ENCODE data around the gene ZKSCAN1.
"Not testable (repeated sequence)": the region's sequence is repeated elsewhere in the genome, so short reads cannot be mapped to it uniquely, and the experiment has no call there.

The ZKSCAN1 gene

GRCh38 chr7:100015232-100016214 is at the start of gene ZKSCAN1:
Gene ZKSCAN1, plus strand, starts transcription at chr7:100015596. Its CDS starts 7,911 bp downstream, at chr7:100023507.
- peaks cover 3% of the 10 kb centered on the region; the same call in 1 of the 2 replicates for H3K36me3 ChIP-seq (replicated peaks)
- H3K4me1 ChIP-seq, result peaks cover 5% of the 10 kb centered on the region
- H3K4me3 ChIP-seq, result peak within 1 kb of the TSS; percentile 79
- H3K9me3 ChIP-seq, result no peaks in the 10 kb centered on the region
- in situ Hi-C loops (cut with MboI; ENCODE audit: low sequenced_read_pairs), result no loop called here
- peak; percentile 78 to 89 for DNase-seq (ENCODE audit: low spot score in 2 of 2)
- H3K27me3 ChIP-seq (ENCODE audit: low read depth), result peaks cover 5% of the 10 kb centered on the region

GRCh38 chr7:99969298-99969697 is 46.1 kb upstream of the ZKSCAN1 start:
- Histone ChIP-seq H3K36me3 (replicated peaks) (no peaks in the 10 kb centered on the region), H3K4me3 (no peak overlapping the region), H3K27me3 (ENCODE audit: low read depth) (no peaks in the 10 kb centered on the region), H3K9me3 (no peaks in the 10 kb centered on the region), H3K4me1 (no peaks in the 10 kb centered on the region)
- in situ Hi-C loops (cut with MboI; ENCODE audit: low sequenced_read_pairs), result no loop called here
- no peak for DNase-seq (ENCODE audit: low spot score in 2 of 2)

- H3K4me1 ChIP-seq; DNase-seq (ENCODE audit: low spot score in 2 of 2); in situ Hi-C loops (cut with MboI; ENCODE audit: low sequenced_read_pairs); H3K4me3 ChIP-seq; H3K36me3 ChIP-seq (replicated peaks); H3K9me3 ChIP-seq; H3K27me3 ChIP-seq (ENCODE audit: low read depth): not testable (repeated sequence)
Observed at GRCh38 chr7:99969813-99970212, 45.6 kb upstream of the ZKSCAN1 start.

- no peaks in the 10 kb centered on the region for H3K27me3 ChIP-seq (ENCODE audit: low read depth)
- no peaks in the 10 kb centered on the region for H3K36me3 ChIP-seq (replicated peaks)
- in situ Hi-C loops (cut with MboI; ENCODE audit: low sequenced_read_pairs), result no loop called here
- no peaks in the 10 kb centered on the region for H3K9me3 ChIP-seq
- no peaks in the 10 kb centered on the region for H3K4me1 ChIP-seq
- H3K4me3 ChIP-seq, result no peak overlapping the region
- no peak for DNase-seq (ENCODE audit: low spot score in 2 of 2)
Observed at GRCh38 chr7:99971242-99971641, 44.2 kb upstream of the ZKSCAN1 start.

GRCh38 chr7:99973817-99974216 is 41.6 kb upstream of the ZKSCAN1 start:
- H3K4me3 ChIP-seq; DNase-seq (ENCODE audit: low spot score in 2 of 2); in situ Hi-C loops (cut with MboI; ENCODE audit: low sequenced_read_pairs): not testable (repeated sequence)

GRCh38 chr7:99974681-99975080 is 40.7 kb upstream of the ZKSCAN1 start:
- H3K4me1 ChIP-seq, result no peaks in the 10 kb centered on the region
- H3K36me3 ChIP-seq (replicated peaks), result no peaks in the 10 kb centered on the region
- no peaks in the 10 kb centered on the region for H3K9me3 ChIP-seq
- no peaks in the 10 kb centered on the region for H3K27me3 ChIP-seq (ENCODE audit: low read depth)
- in situ Hi-C loops (cut with MboI; ENCODE audit: low sequenced_read_pairs), result no loop called here
- no peak overlapping the region for H3K4me3 ChIP-seq
- DNase-seq (ENCODE audit: low spot score in 2 of 2), result no peak

More at GRCh38 chr7:99973817-99974216, 41.6 kb upstream of the ZKSCAN1 start:
- not testable (repeated sequence) for H3K36me3 ChIP-seq (replicated peaks); H3K9me3 ChIP-seq; H3K27me3 ChIP-seq (ENCODE audit: low read depth); H3K4me1 ChIP-seq

- Histone ChIP-seq H3K36me3 (replicated peaks) (no peaks in the 10 kb centered on the region), H3K4me3 (no peak within 1 kb of the TSS), H3K27me3 (ENCODE audit: low read depth) (no peaks in the 10 kb centered on the region), H3K9me3 (no peaks in the 10 kb centered on the region), H3K4me1 (no peaks in the 10 kb centered on the region)
- no peak for DNase-seq (ENCODE audit: low spot score in 2 of 2)
- in situ Hi-C loops (cut with MboI; ENCODE audit: low sequenced_read_pairs), result no loop called here
Observed at GRCh38 chr7:99975782-99976521, 39.4 kb upstream of the ZKSCAN1 start, which contains the start of gene AZGP1. Gene AZGP1, minus strand, starts transcription at chr7:99976031. Its CDS starts 11 bp downstream, at chr7:99976020.

GRCh38 chr7:99976626-99977025 is 38.8 kb upstream of the ZKSCAN1 start:
- Histone ChIP-seq H3K27me3 (ENCODE audit: low read depth) (no peaks in the 10 kb centered on the region), H3K9me3 (no peaks in the 10 kb centered on the region), H3K36me3 (replicated peaks) (no peaks in the 10 kb centered on the region), H3K4me3 (no peak overlapping the region), H3K4me1 (no peaks in the 10 kb centered on the region)
- in situ Hi-C loops (cut with MboI; ENCODE audit: low sequenced_read_pairs), result no loop called here
- DNase-seq (ENCODE audit: low spot score in 2 of 2), result no peak

GRCh38 chr7:99979814-99980225 is 35.6 kb upstream of the ZKSCAN1 start:
- H3K4me1 ChIP-seq; H3K4me3 ChIP-seq; in situ Hi-C loops (cut with MboI; ENCODE audit: low sequenced_read_pairs); H3K27me3 ChIP-seq (ENCODE audit: low read depth); H3K9me3 ChIP-seq; H3K36me3 ChIP-seq (replicated peaks): not testable (repeated sequence)
- DNase-seq (ENCODE audit: low spot score in 2 of 2), result peak; percentile 8 to 76

- in situ Hi-C loops (cut with MboI; ENCODE audit: low sequenced_read_pairs); H3K4me1 ChIP-seq; H3K4me3 ChIP-seq; H3K9me3 ChIP-seq; DNase-seq (ENCODE audit: low spot score in 2 of 2); H3K36me3 ChIP-seq (replicated peaks): not testable (repeated sequence)
- H3K27me3 ChIP-seq (ENCODE audit: low read depth), result peaks cover 14% of the 10 kb centered on the region
Observed at GRCh38 chr7:99980448-99980872, 34.9 kb upstream of the ZKSCAN1 start.

- DNase-seq (ENCODE audit: low spot score in 2 of 2); in situ Hi-C loops (cut with MboI; ENCODE audit: low sequenced_read_pairs); H3K4me1 ChIP-seq; H3K4me3 ChIP-seq; H3K9me3 ChIP-seq; H3K36me3 ChIP-seq (replicated peaks): not testable (repeated sequence)
- peaks cover 14% of the 10 kb centered on the region for H3K27me3 ChIP-seq (ENCODE audit: low read depth)
Observed at GRCh38 chr7:99981066-99981465, 34.3 kb upstream of the ZKSCAN1 start.

- DNase-seq (ENCODE audit: low spot score in 2 of 2), result no peak
- in situ Hi-C loops (cut with MboI; ENCODE audit: low sequenced_read_pairs), result no loop called here
- Histone ChIP-seq H3K4me1 (no peaks in the 10 kb centered on the region), H3K9me3 (no peaks in the 10 kb centered on the region), H3K36me3 (replicated peaks) (no peaks in the 10 kb centered on the region), H3K4me3 (no peak overlapping the region), H3K27me3 (ENCODE audit: low read depth) (peaks cover 17% of the 10 kb centered on the region)
Observed at GRCh38 chr7:99984593-99984992, 30.8 kb upstream of the ZKSCAN1 start.

- peaks cover 16% of the 10 kb centered on the region for H3K27me3 ChIP-seq (ENCODE audit: low read depth)
- DNase-seq (ENCODE audit: low spot score in 2 of 2); H3K4me1 ChIP-seq; H3K36me3 ChIP-seq (replicated peaks); H3K9me3 ChIP-seq; H3K4me3 ChIP-seq; in situ Hi-C loops (cut with MboI; ENCODE audit: low sequenced_read_pairs): not testable (repeated sequence)
Observed at GRCh38 chr7:99987306-99987705, 28.1 kb upstream of the ZKSCAN1 start.

- no peaks in the 10 kb centered on the region for H3K36me3 ChIP-seq (replicated peaks)
- no peak for DNase-seq (ENCODE audit: low spot score in 2 of 2)
- H3K9me3 ChIP-seq, result no peaks in the 10 kb centered on the region
- H3K4me1 ChIP-seq, result 0 out of 2 replicates have a peak, but pooled peaks cover 2% of the 10 kb centered on the region
- no peak overlapping the region for H3K4me3 ChIP-seq
- H3K27me3 ChIP-seq (ENCODE audit: low read depth), result peaks cover 15% of the 10 kb centered on the region
- in situ Hi-C loops (cut with MboI; ENCODE audit: low sequenced_read_pairs), result no loop called here
Observed at GRCh38 chr7:99987846-99988245, 27.6 kb upstream of the ZKSCAN1 start.
